Head of caudate nucleus (tissue), 42 donors: ENCODE measurements around the gene FBXL13.
"Not testable (repeated sequence)": the region's sequence is repeated elsewhere in the genome, so short reads cannot be mapped to it uniquely, and the experiment has no call there.

ENCODE experiments used
- DNase-seq, 42 donors: peaks; one replicate each; pipeline versions ENCODE4 v3.0.0 to v3.0.0-alpha.2; 2020 to 2021; ENCODE audit warnings: mixed read lengths in 7 of 42
- intact Hi-C: fragments of 100-400 bp; cut with DNase I; formaldehyde crosslinking; loops from one replicate; pipeline ENCODE4 v1.15.0; 2022

Gene FBXL13

DNA sequence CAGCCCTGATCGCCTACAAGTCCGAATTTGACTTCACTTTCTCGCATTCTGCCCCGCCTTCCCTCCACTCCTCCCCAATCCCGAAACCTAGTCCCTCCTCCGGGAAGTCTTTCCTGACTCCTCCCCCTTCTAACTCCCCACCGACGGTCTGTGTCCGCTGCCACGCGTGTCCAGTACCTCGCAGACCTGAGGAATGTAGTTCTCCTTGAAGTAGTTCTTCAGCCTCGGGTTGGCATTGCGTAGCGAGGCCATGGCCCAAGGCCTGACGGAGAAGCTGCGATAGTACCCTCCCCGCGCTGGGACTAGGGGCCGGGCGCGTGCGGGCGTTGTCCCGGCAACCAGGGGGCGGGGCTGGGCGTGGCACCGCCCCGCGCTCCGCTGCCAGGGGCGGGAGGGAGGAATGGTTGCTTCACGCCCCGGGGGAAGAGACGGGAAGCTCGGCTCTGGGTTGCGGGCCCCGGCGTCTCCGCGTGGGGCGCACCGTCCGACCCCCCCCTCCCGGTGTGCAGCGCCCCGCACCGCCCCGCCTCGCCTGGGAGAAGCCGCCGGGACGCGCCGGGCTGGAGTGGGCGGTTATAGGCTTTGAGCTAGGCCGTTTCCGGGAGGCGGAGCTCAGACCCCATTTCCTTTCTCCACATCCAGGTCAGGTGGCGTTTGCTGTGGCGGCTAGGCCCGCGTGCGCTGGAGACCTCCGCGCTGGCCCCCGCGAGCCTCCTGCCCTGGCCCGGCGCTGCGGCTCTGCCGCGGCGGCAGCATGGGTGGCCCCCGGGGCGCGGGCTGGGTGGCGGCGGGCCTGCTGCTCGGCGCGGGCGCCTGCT is at the start of gene FBXL13, which contains the start of gene ARMC10:
Gene FBXL13 (minus strand): TSS at position 278 of the 818 bp plus-strand sequence.
Gene ARMC10 (plus strand): TSS at position 622 of the 818 bp plus-strand sequence. CDS start 133 bp downstream, at position 755.
- DNase-seq = peak; percentile 80 to 96 (median 92)
- intact Hi-C loops = loop anchor here (10.0 kb wide), 1 partner anchor 70 kb away; the partner anchor contains the start of gene NAPEPLD

DNA sequence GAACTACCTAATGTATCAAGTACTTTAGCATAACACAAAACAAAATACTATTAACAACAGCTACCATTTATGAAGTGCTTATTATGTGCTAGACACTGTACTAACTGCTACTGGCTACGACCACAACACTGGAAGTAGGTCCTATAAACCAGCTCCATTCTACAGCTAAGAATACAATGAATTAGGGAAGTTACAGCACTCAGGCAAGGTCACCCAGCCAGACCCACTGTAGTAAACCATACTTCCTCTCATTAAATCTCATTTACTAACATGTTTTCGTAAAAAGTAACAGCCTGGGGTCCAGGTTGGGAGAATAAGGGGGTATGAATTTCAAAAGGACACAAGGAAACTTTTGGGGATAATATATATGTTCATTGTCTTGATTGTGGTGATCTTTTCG is 48.9 kb upstream of the FBXL13 start:
- no peak for DNase-seq
- intact Hi-C loops = no loop called here

DNA sequence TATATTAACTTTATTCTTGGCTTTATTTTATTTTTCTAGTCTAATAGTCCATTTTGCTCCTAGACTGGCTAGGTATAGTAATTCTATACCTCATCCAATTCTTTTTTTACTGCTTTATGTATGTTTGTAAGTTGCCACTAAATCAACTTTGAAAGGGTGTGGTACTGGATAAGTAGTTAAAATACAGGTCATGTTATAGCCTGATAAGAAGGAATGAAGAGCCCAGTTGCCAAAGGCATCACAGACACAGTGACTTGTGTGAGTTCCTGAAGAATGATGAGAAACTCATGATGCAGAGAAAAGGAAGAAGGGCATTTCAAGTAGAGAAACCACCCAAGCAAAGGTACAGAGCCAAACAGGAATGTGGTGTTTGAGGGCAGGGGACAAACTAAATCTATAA is 47.0 kb upstream of the FBXL13 start:
- intact Hi-C loops = no loop called here
- DNase-seq = no peak

DNA sequence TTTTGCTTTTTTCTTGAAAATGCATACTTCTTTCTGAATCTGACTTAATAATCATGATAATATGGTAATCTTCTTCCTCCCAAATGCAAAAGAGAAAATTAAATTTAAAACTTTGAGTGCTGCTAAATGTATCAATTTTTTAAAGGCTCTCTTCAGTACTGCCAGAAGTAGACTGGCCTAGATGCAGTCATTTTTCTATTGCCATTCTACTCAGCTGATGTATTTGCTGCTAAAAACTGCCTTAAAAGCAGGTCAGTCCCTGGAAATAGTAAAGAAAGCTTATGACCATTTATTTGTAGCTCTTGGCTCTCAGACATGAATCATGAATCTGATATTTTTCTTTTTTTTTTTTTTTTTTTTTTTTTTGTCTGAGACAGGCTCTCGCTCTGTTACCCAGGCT is 45.8 kb upstream of the FBXL13 start:
- DNase-seq = no peak
- intact Hi-C loops = no loop called here

DNA sequence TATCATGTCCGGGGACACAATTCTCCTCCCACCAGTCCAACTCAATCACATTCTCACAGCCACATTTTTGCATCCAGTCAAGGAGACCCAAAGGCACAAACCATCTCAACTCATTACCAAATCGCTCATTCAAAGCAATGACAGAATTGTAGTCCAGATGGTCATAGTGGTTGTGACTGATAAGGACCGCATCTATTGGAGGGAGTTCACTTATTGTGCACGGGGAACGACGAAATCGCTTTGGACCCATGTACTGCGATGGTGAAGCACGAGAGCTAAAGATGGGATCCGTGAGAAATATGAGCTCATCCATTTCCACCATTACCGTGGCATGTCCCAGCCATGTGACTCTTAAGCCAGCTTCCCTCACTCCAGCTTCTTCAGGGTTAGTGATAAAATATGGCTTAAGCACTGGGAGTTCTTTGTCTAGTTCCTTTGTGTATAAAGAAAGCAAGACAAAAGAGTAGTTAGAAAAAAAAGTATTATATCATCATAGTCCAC is 45.2 kb upstream of the FBXL13 start:
- intact Hi-C loops = no loop called here
- no peak for DNase-seq

DNA sequence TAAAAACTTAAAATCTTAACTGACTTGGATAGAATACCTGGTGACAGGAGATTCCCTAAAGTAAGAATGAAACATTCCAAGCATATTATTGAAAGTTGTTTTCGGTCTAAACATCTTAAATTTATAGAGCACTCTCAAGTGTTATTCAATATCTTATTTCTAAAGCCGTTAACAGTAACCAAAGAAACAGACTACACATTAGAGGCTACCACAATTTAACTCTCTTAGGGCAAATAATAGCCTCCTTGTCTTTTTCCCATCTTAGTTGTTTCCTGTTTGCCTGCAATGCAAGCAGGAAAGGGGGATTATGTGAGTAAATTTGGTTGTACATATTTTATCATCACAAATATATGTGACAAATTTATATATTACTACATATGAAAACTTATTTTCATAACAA is 42.9 kb upstream of the FBXL13 start:
- no peak for DNase-seq
- intact Hi-C loops = no loop called here

DNA sequence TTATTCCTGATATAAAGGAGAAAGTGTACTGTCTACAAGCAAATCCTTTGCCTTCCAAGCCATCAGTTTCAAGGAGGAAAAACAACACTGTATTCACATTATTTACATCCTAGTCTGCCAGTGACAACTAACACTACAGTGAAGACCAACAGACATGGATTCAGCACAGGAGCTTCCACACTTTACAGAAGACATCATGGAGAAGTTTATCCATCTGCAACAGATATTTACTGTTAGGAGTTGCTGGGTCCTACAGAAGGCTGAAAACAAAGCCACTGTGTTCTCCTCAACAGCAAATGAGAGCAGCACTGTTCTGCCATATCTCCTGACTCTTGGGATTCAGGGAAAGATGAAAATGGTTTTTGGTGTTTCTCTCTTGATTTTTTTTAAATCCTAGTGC is 42.4 kb upstream of the FBXL13 start:
- intact Hi-C loops = no loop called here
- DNase-seq = peak in 14 of 42 donors; percentile 11 to 74 (median 47)

DNA sequence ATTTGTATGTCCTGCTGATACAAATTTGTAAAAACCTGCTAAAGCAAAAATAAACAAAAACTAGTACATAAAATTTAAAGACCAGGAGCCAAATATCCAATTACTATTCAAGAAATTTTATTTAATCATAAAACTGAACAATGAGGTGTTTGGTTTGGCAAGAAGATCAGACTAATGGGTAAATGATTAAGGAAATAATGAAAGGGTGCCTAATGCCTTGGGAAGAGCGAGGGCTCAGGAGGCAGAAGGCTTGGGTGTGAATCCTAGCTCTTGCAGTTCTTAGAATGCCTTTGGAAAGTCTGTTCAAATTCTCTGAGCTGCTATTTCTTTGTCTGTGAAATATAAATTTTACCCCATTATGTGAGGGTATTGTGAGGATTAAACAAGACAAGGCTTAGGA is 41.9 kb upstream of the FBXL13 start:
- intact Hi-C loops = no loop called here
- no peak for DNase-seq

DNA sequence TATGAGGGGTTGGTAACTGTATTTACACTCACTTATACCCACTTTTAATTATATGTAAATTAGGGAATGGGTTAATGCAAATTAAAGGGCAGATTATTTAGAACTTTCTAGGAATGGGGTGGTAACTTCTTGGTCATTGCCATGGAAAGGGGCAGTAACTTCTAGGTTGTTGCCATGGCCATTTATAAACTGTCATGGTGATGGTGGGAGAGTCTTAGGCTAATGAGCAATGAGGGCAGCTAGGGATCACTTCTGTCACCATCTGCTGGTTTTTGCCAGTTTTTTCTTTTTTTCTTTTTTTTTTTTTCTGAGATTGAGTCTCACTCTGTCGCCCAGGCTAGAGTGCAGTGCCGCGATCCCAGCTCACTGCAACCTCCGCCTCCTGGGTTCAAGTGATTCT is 41.2 kb upstream of the FBXL13 start:
- no peak for DNase-seq
- intact Hi-C loops = no loop called here

DNA sequence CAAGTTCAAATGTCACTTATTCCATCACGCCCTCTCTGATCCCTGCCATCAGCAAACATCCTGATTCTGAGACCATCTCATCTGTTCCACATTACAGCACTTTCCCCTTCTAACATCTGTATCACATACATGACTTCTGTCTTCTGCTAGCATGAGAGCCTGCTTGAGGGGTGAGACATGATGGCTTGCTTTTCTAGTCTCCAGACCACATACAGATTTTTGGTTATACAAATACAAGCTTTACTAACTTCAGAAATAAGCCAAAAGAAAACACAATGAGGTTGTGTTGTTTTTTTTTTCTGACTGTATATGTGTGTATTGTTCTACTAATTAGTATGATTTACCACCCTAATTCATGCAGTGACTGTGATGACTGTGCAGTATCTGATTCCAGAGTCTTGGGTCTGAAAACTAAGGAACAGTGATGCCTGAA is 40.0 kb upstream of the FBXL13 start:
- intact Hi-C loops = no loop called here
- peak in 1 of 42 donors; percentile 43 for DNase-seq

DNA sequence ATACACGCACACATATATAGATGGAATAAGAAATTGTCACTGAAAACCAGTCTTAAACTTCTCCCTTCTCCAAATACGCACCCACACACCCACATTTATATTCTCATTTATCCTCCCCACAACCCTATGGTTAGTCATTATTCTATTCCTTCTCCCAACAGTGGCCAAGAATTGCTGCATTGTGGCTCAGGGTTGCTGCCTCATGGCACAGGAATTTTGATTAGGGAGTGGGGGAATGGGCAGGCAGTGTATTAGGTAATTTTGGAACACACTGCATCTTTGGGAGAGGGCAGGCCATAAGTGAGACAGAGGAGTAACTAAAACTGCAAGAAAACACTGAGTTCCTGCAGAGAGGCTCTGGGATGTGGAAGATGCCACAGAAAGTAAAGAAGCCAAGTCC is 38.6 kb upstream of the FBXL13 start:
- no peak for DNase-seq
- intact Hi-C loops = no loop called here

DNA sequence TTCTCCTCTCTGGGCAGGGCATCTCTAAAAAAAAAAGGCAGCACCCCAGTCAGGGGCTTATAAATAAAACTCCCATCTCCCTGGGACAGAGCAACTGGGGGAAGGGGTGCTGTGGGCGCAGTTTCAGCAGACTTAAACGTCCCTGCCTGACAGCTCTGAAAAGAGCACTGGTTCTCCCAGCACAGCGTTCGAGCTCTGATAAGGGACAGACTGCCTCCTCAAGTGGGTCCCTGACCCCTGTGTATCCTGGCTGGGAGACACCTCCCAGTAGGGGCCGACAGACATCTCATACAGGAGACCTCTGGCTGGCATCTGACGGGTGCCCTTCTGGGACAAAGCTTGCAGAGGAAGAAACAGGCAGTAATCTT is 32.1 kb upstream of the FBXL13 start:
- intact Hi-C loops, DNase-seq: not testable (repeated sequence)

DNA sequence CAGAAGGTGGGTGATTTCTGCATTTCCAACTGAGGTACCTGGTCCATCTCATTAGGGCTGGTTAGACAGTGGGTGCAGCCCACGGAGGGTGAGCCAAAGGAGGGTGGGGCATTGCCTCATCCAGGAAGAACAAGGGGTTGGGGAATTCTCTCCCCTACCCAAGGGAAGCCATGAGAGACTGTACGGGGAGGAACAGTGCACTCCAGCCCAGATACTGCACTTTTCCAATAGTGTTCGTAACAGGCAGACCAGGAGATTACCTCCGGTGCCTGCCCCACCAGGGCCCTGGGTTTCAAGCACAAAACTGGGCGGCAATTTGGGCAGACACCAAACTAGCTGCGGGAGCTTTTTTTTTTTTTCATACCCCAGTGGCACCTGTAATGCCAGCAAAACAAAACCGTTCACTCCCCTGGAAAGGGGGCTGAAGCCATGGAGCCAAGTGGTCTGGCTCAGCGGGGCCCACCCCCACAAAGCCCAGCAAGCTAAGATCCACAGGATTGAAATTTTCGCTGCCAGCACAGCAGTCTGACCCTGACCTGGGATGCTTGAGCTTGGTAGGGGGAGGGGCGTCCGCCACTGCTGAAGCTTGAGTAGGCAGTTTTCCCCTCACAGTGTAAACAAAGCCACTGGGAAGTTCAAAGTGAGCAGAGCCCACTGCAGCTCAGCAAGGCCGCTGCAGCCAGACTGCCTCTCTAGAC is 31.6 kb upstream of the FBXL13 start:
- no peak for DNase-seq

DNA sequence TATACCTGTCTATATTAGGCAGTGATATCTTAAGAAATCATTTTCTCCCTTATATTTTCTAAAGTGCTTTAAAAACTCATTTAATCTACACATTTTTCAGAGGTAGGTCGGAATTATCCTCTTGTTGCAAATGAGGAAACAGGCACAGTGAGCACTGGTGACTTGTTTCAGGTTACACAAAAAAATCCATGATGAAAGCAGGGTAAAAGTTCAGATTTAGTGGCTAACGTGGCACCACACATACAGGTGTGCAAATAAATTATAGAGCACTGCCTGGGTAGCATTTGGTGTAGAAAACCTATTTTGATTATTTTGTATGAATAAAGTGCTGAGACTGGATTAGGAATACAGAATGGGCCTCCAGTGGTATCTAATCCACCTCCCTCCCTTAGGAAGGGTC is 26.9 kb upstream of the FBXL13 start:
- intact Hi-C loops = no loop called here
- no peak for DNase-seq

More for the DNA sequence above, 31.6 kb upstream of the FBXL13 start:
- intact Hi-C loops = no loop called here

DNA sequence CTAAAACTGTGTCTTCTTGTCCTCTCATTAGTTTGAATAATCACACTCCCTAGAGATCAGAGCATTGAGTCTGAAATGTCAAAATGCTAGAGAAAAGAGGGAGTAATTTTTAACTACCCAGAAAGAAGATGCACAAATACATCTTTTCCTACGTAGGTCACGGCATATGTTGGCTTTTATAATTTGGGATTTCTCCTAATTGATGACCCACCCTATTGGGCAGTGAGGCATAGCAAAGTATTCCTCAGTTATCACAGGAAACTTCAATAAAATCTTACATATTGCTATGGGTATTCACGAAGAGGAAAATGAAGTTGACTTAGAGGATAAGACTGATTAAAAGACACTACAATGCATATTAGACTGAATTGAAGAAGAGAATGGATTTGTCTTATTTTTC is 25.8 kb upstream of the FBXL13 start:
- DNase-seq = no peak
- intact Hi-C loops = no loop called here

DNA sequence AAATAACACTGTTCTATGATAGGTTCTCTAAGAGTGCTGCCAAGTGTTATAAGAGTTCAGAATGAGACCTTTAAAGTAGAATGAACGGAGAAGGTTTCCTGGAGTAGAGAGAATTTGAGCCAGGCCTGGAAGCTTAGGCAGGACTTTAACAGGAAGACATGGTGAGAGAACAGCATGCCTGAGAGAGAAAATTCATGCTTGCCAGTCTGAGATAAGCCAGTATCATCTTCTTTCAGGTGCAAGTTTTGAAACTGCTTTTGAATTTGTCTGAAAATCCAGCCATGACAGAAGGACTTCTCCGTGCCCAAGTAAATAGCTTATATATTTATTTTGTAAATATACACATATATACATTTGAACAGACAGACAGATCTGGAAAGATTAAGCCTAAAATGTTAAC is 22.4 kb upstream of the FBXL13 start:
- intact Hi-C loops = no loop called here
- DNase-seq = no peak

DNA sequence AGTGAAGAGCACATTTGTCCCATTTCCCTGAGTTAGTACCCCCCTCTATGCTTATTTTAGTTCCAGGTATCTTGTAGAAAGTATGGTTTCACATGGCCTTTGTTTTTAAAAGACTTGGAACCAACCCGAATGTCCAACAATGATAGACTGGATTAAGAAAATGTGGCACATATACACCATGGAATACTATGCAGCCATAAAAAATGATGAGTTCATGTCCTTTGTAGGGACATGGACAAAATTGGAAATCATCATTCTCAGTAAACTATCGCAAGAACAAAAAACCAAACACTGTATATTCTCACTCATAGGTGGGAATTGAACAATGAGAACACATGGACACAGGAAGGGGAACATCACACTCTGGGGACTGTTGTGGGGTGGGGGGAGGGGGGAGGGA is 21.0 kb upstream of the FBXL13 start:
- intact Hi-C loops, DNase-seq: not testable (repeated sequence)

DNA sequence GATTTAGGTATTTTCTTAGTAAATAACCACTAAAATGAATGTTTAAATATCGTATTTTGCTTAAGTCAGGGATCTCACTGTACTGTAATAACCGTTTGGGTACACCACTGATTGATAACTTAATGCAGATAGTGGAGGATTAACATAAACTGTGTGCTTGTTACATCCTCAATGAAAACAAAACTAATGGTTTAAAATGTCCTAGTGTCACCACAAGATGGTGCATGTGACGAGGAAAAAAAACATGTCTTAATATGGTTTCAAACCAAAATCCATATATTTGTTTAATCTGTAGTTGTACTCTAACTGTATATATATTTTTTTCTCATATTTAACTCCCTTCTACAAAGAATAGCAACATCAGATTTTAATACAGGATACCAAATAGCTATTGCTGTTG is 19.5 kb upstream of the FBXL13 start:
- DNase-seq = peak in 2 of 42 donors; percentile 45 to 50
- intact Hi-C loops = no loop called here

DNA sequence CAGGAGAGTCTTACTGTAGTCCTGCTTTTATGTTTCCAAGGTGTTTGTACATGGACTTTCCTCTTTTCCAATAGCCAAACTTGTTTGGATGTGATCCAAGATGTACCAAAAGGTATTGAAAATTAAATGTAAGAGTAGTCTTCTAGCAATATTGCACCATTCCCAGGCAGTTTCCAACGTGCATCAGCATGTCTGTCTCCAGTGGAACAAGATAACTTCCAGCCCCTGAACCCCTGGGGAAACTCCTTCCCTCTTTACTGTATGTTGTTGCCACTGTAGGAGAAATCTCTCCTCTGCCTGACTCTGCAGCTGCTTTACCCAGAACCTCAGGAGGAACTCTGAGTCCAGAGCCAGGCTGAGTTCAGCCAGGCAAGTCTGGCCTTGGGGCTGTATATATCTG is 18.8 kb upstream of the FBXL13 start:
- DNase-seq = no peak
- intact Hi-C loops = no loop called here

DNA sequence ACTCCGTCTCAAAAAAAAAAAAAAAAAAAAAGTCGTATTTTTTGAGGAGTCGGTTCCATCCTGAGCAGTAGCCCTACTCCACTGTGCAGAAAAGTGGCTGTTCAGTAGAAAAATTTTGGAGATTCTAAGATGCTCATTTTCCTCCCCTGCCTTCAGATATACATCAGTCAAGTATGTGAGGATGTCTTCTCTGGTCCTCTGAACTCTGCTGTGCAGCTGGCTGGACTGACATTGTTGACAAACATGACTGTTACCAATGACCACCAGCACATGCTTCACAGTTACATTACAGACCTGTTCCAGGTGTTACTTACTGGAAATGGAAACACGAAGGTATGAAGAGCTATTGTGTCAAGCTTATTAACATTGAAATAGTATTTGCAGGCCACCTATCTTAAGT is 17.7 kb upstream of the FBXL13 start:
- DNase-seq, intact Hi-C loops: not testable (repeated sequence)
